Esophagus squamous epithelium (tissue), 5 donors: ENCODE measurements around the gene ANK3. TPM values are rescaled to one million over a fixed set of nuclear protein-coding genes. Genes with fewer than 3 reads are reported as not detected.

Source experiments
- DNase-seq: peaks from one replicate; lab custom pipeline; 2025; lab: John Stamatoyannopoulos, UW
- H3K27ac ChIP-seq, 4 donors: fragments of 200-600 bp; sonication (generic); one replicate each; pipeline ENCODE4 v1.5.1; 2016 to 2019; ENCODE audit warnings: mild to moderate bottlenecking in 1 of 4
- H3K27me3 ChIP-seq, 4 donors: fragments of 200-600 bp; sonication (generic); 1 replicate in 3 of 4; 2 replicates in 1 of 4; pipeline versions ENCODE4 v1.5.1 to v1.6.0; 2017 to 2021; ENCODE audit warnings: antibody characterized with exemption in 1 of 4
- H3K36me3 ChIP-seq, 3 donors: fragments of 200-600 bp; sonication (generic); one replicate each; pipeline ENCODE4 v1.5.1; 2016 to 2019
- H3K4me1 ChIP-seq, 3 donors: fragments of 200-600 bp; sonication (generic); one replicate each; pipeline ENCODE4 v1.5.1; 2017 to 2019
- H3K4me3 ChIP-seq, 4 donors: fragments of 200-600 bp; sonication (generic); 1 replicate in 3 of 4; 2 replicates in 1 of 4; pipeline ENCODE4 v1.5.1; 2016 to 2019; ENCODE audit warnings: mild to moderate bottlenecking in 2 of 4, moderate library complexity in 1 of 4
- H3K9me3 ChIP-seq, 3 donors: fragments of 200-600 bp; sonication (generic); one replicate each; pipeline ENCODE4 v1.5.1; 2016 to 2019
- CTCF ChIP-seq, 6 experiments: fragments of 450-650 bp in 4 of 6; fragments of 200-600 bp in 2 of 6; sonication (generic) in 2 of 6; IDR thresholded peaks; one replicate each; pipeline ENCODE4 v1.5.1; 2016 to 2019; ENCODE audit warnings: antibody characterized with exemption in 6 of 6, mild to moderate bottlenecking in 4 of 6, moderate library complexity in 4 of 6
- POLR2A ChIP-seq, 4 donors: fragments of 450-650 bp; IDR thresholded peaks; one replicate each; pipeline ENCODE4 v1.6.1; 2017; ENCODE audit warnings: antibody characterized with exemption in 4 of 4, mild to moderate bottlenecking in 4 of 4, moderate library complexity in 3 of 4
- WGBS, 2 donors: methylation state at CpG; one replicate each; pipeline ENCODE4 v1.1.5; 2018; 5-methylcytosine and 5-hydroxymethylcytosine counted together
- intact Hi-C: fragments of 100-400 bp; cut with DNase I; formaldehyde crosslinking; loops from one replicate; pipeline ENCODE4 v1.15.0; 2022
- total RNA-seq, 4 donors: library from RNA; depleted of rRNA; stranded (reverse); fragments of >200 nt; gene quantifications; one replicate each; pipeline ENCODE4 v1.1.0, GENCODE V29; 2016
- donor health status: DM: yes; HTN: yes; CAD: no.

Gene ANK3
- total RNA-seq, 4 donors from 2014 or later, result 23.1 to 59.1 (median 33.0) TPM

- TF ChIP-seq POLR2A (IDR thresholded peaks at IDR 0.05) (no peak), CTCF (IDR thresholded peaks at IDR 0.05) (no peak)
- no peak for DNase-seq
- Histone ChIP-seq H3K9me3 (no peaks in the 10 kb centered on the region), H3K36me3 (no peaks in the 10 kb centered on the region), H3K27me3 (no peaks in the 10 kb centered on the region), H3K27ac (no peak overlapping the region), H3K4me3 (no peak overlapping the region), H3K4me1 (no peaks in the 10 kb centered on the region)
- 77 to 84% methylated on average over 11 to 12 of the region's 12 CpGs for WGBS, 2 donors
- intact Hi-C loops, result no loop called here
Observed at GRCh38 chr10:60414877-60415585, 25.4 kb upstream of the ANK3 start.

- Histone ChIP-seq H3K4me3 (no peak overlapping the region), H3K27ac (no peak overlapping the region), H3K27me3 (no peaks in the 10 kb centered on the region), H3K4me1 (no peaks in the 10 kb centered on the region), H3K9me3 (no peaks in the 10 kb centered on the region), H3K36me3 (no peaks in the 10 kb centered on the region)
- no peak for TF ChIP-seq CTCF (IDR thresholded peaks at IDR 0.05)
- TF ChIP-seq POLR2A (IDR thresholded peaks at IDR 0.05), result no peak
- intact Hi-C loops, result no loop called here
- 72 to 94% methylated on average over 2 of the region's 2 CpGs for WGBS, 2 donors
- no peak for DNase-seq
Observed at GRCh38 chr10:60414111-60414510, 24.4 kb upstream of the ANK3 start.

GRCh38 chr10:60413306-60414012, 23.8 kb upstream of the ANK3 start:
- Histone ChIP-seq H3K9me3 (no peaks in the 10 kb centered on the region), H3K4me3 (no peak overlapping the region), H3K4me1 (no peaks in the 10 kb centered on the region), H3K36me3 (no peaks in the 10 kb centered on the region), H3K27ac (no peak overlapping the region), H3K27me3 (no peaks in the 10 kb centered on the region)
- DNase-seq, result no peak
- 70 to 73% methylated on average over 2 of the region's 2 CpGs for WGBS, 2 donors
- no peak for TF ChIP-seq CTCF (IDR thresholded peaks at IDR 0.05)
- TF ChIP-seq POLR2A (IDR thresholded peaks at IDR 0.05), result no peak
- intact Hi-C loops, result no loop called here

- Histone ChIP-seq H3K4me1 (no peaks in the 10 kb centered on the region), H3K4me3 (no peak overlapping the region), H3K27me3 (no peaks in the 10 kb centered on the region), H3K27ac (no peak overlapping the region), H3K9me3 (no peaks in the 10 kb centered on the region), H3K36me3 (no peaks in the 10 kb centered on the region)
- TF ChIP-seq CTCF (IDR thresholded peaks at IDR 0.05), result no peak
- no peak for TF ChIP-seq POLR2A (IDR thresholded peaks at IDR 0.05)
- intact Hi-C loops, result no loop called here
- DNase-seq, result no peak
- 82 to 93% methylated on average over 3 of the region's 3 CpGs for WGBS, 2 donors
Observed at GRCh38 chr10:60410970-60411369, 21.3 kb upstream of the ANK3 start.

- WGBS, 2 donors, result 94 to 100% methylated on average over 2 of the region's 2 CpGs
- H3K9me3 ChIP-seq, result no peaks in the 10 kb centered on the region
- no peak overlapping the region for H3K27ac ChIP-seq
- DNase-seq, result no peak
- H3K36me3 ChIP-seq, result no peaks in the 10 kb centered on the region
- H3K4me1 ChIP-seq, result no peaks in the 10 kb centered on the region
- TF ChIP-seq POLR2A (IDR thresholded peaks at IDR 0.05), result no peak
- no peak for TF ChIP-seq CTCF (IDR thresholded peaks at IDR 0.05)
- H3K4me3 ChIP-seq, result no peak overlapping the region
- no peaks in the 10 kb centered on the region for H3K27me3 ChIP-seq
- intact Hi-C loops, result no loop called here
Observed at GRCh38 chr10:60409202-60409601, 19.5 kb upstream of the ANK3 start.
